ENCODE measurements around the gene ITGAE. TPM values are rescaled to one million over a fixed set of nuclear protein-coding genes. Genes with fewer than 3 reads are reported as not detected.

ITGAE gene
- total and polyA plus RNA-seq, 10 of the 15 experiments (the other 5 are each of a cell fraction or from before 2014, with no cell fraction given): 13.1 to 161 (median 34.8) TPM

DNA sequence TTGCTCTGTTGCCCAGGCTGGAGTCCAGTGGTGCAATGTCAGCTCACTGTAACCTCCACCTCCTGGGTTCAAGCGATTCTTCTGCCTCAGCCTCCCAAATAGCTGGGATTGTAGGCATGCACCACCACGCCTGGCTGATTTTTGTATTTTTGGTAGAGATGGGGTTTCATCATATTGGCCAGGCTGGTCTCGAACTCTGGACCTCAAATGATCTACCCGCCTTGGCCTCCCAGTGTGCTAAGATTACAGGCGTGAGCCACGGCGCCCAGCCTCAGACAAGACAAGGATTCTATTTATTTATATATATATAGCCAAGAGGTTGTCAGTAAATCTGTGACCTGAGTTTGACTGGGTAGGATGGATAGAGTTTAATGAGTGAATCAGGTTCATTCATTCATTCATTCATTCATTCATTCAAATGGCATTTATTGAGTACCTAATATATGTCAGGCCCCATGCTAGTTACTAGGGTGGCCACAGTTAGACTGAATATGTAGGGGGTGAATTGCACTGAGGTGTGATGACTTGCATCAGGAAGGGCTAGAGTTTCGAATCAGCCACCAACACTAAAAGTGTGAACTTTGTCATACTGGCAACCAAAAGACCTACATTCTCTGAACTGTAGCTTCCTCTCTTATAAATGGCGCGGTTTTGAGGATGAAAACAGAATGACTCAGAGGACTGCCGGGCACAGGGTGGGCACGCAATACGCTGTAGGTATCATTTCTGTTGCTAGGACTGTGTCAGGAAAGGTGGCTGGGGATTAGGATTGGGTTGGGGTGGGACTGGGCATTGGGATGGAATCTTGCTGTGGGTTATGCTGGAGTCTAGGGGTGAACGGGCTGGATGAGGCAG lies 37.8 kb downstream of the ITGAE start:
- Histone ChIP-seq H3K27ac (ENCODE audit: control insufficient read depth, insufficient read depth) (peak overlapping the region; percentile 57), H3K27me3 (replicated peaks in 1 of 2; ENCODE audit: control insufficient read depth in 2 of 2, insufficient read depth in 2 of 2, low read length in 1 of 2) (no peaks in the 10 kb centered on the region), H3K4me3 (no peak overlapping the region), H3K9me3 (replicated peaks; ENCODE audit: control insufficient read depth, insufficient read depth, low read length) (peaks cover 6% of the 10 kb centered on the region; the same call in 2 of the 3 replicates), H3K79me2 (ENCODE audit: control insufficient read depth, insufficient read depth, low read length) (no peaks in the 10 kb centered on the region), H3K36me3 (ENCODE audit: control insufficient read depth in 2 of 2, insufficient read depth in 2 of 2, low read length in 1 of 2) (no peaks in the 10 kb centered on the region), H3K4me1 (ENCODE audit: control insufficient read depth, insufficient read depth, low read length) (peaks cover 28% of the 10 kb centered on the region), H4K20me1 (ENCODE audit: control insufficient read depth, insufficient read depth) (no peaks in the 10 kb centered on the region), H3K4me2 (ENCODE audit: control insufficient read depth, insufficient read depth) (peak overlapping the region; percentile 86), H3K9ac (ENCODE audit: control insufficient read depth, insufficient read depth, low read length) (peak overlapping the region; percentile 42; the same call in 1 of the 2 replicates), H2AFZ (ENCODE audit: control insufficient read depth, low read depth, low read length) (peak overlapping the region; percentile 67)
- DNase-seq (ENCODE audit: low read depth, low spot score) (peak; percentile 89), ATAC-seq (peak; percentile 93), FAIRE-seq (peak; percentile 89)
- intact Hi-C loops (cut with micrococcal nuclease; ENCODE audit: unreplicated experiment): loop anchor here (1.0 kb wide), 1 partner anchor 33 kb away; no protein-coding TSS in a partner anchor
- CTCF ChIA-PET: interaction anchor here (0.8 to 3.9 kb wide), 4 partner anchors 13 to 82 kb away, joined by 3 to 26 read pairs (median 12); partner anchors contain the start of gene NCBP3
- POLR2A ChIA-PET: interaction anchor here (0.9 kb wide), 1 partner anchor 24 kb away, joined by 3 read pairs; no protein-coding TSS in a partner anchor
- 38% methylated on average over 14 of the region's 14 CpGs for WGBS (ENCODE audit: insufficient coverage, insufficient replicate concordance, low lambda C conversion rate, missing lambda C conversion rate)
- in situ Hi-C loops (cut with MboI): no loop called here
- RAD21 ChIA-PET (ENCODE audit: unreplicated experiment): interaction anchor here (0.6 to 5.7 kb wide), 5 partner anchors 24 to 1192 kb away, joined by 3 to 42 read pairs (median 5); partner anchors contain the start of gene NCBP3
- BruUV-seq (replicated peaks): no TSS peak
- SMC1A ChIA-PET (ENCODE audit: uncharacterized antibody, unreplicated experiment): interaction anchor here (1.0 to 3.6 kb wide), 6 partner anchors 25 to 81 kb away, joined by 3 to 22 read pairs (median 6); no protein-coding TSS in a partner anchor
- TF ChIP-seq, protein P1, sequence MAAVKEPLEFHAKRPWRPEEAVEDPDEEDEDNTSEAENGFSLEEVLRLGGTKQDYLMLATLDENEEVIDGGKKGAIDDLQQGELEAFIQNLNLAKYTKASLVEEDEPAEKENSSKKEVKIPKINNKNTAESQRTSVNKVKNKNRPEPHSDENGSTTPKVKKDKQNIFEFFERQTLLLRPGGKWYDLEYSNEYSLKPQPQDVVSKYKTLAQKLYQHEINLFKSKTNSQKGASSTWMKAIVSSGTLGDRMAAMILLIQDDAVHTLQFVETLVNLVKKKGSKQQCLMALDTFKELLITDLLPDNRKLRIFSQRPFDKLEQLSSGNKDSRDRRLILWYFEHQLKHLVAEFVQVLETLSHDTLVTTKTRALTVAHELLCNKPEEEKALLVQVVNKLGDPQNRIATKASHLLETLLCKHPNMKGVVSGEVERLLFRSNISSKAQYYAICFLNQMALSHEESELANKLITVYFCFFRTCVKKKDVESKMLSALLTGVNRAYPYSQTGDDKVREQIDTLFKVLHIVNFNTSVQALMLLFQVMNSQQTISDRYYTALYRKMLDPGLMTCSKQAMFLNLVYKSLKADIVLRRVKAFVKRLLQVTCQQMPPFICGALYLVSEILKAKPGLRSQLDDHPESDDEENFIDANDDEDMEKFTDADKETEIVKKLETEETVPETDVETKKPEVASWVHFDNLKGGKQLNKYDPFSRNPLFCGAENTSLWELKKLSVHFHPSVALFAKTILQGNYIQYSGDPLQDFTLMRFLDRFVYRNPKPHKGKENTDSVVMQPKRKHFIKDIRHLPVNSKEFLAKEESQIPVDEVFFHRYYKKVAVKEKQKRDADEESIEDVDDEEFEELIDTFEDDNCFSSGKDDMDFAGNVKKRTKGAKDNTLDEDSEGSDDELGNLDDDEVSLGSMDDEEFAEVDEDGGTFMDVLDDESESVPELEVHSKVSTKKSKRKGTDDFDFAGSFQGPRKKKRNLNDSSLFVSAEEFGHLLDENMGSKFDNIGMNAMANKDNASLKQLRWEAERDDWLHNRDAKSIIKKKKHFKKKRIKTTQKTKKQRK (IDR thresholded peaks at IDR 0.05; ENCODE audit: low read depth, low read length): no peak
- TF ChIP-seq, protein P2, sequence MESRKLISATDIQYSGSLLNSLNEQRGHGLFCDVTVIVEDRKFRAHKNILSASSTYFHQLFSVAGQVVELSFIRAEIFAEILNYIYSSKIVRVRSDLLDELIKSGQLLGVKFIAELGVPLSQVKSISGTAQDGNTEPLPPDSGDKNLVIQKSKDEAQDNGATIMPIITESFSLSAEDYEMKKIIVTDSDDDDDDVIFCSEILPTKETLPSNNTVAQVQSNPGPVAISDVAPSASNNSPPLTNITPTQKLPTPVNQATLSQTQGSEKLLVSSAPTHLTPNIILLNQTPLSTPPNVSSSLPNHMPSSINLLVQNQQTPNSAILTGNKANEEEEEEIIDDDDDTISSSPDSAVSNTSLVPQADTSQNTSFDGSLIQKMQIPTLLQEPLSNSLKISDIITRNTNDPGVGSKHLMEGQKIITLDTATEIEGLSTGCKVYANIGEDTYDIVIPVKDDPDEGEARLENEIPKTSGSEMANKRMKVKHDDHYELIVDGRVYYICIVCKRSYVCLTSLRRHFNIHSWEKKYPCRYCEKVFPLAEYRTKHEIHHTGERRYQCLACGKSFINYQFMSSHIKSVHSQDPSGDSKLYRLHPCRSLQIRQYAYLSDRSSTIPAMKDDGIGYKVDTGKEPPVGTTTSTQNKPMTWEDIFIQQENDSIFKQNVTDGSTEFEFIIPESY (IDR thresholded peaks at IDR 0.05): no peak
- TF ChIP-seq, protein P3, sequence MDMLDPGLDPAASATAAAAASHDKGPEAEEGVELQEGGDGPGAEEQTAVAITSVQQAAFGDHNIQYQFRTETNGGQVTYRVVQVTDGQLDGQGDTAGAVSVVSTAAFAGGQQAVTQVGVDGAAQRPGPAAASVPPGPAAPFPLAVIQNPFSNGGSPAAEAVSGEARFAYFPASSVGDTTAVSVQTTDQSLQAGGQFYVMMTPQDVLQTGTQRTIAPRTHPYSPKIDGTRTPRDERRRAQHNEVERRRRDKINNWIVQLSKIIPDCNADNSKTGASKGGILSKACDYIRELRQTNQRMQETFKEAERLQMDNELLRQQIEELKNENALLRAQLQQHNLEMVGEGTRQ (IDR thresholded peaks at IDR 0.05; ENCODE audit: borderline replicate concordance, low read depth, low read length): no peak
- TF ChIP-seq POU2F2 (IDR thresholded peaks at IDR 0.05; ENCODE audit: borderline replicate concordance, low read depth, low read length) (peak; percentile 66; the same call in 1 of the 3 replicates), WRNIP1 (IDR thresholded peaks at IDR 0.05; ENCODE audit: borderline replicate concordance, low read depth, low read length) (no peak), MYB (IDR thresholded peaks at IDR 0.05; ENCODE audit: borderline replicate concordance, low read depth, low read length) (0 out of 2 replicates have a peak, but pooled peaks have one; percentile 37), CBX5 (IDR thresholded peaks at IDR 0.05; ENCODE audit: low read depth) (no peak), CBX3 (IDR thresholded peaks at IDR 0.05; ENCODE audit: borderline replicate concordance, low read depth) (no peak), RELA (IDR thresholded peaks at IDR 0.05; ENCODE audit: borderline replicate concordance, partially characterized antibody) (no peak), GATAD2B (conservative IDR thresholded peaks at IDR 0.05; ENCODE audit: low read depth) (peak; percentile 65; the same call in 1 of the 2 replicates), TBL1XR1 (IDR thresholded peaks at IDR 0.05; ENCODE audit: low read depth, low read length) (peak; percentile 60; the same call in 1 of the 2 replicates)
- TF ChIP-seq, protein P4, sequence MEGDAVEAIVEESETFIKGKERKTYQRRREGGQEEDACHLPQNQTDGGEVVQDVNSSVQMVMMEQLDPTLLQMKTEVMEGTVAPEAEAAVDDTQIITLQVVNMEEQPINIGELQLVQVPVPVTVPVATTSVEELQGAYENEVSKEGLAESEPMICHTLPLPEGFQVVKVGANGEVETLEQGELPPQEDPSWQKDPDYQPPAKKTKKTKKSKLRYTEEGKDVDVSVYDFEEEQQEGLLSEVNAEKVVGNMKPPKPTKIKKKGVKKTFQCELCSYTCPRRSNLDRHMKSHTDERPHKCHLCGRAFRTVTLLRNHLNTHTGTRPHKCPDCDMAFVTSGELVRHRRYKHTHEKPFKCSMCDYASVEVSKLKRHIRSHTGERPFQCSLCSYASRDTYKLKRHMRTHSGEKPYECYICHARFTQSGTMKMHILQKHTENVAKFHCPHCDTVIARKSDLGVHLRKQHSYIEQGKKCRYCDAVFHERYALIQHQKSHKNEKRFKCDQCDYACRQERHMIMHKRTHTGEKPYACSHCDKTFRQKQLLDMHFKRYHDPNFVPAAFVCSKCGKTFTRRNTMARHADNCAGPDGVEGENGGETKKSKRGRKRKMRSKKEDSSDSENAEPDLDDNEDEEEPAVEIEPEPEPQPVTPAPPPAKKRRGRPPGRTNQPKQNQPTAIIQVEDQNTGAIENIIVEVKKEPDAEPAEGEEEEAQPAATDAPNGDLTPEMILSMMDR (IDR thresholded peaks at IDR 0.05 in 2 of 3, conservative IDR thresholded peaks at IDR 0.05 in 1 of 3; ENCODE audit: control insufficient read depth in 2 of 3, extremely low read depth in 1 of 3, insufficient read depth in 1 of 3, low read depth in 3 of 3, low read length in 3 of 3): no peak

Measured in GM12878 (cell line).